Breast epithelium (tissue), 3 donors: Measurements from ENCODE around the gene AARSD1.
"Not testable (repeated sequence)": the region's sequence is repeated elsewhere in the genome, so short reads cannot be mapped to it uniquely, and the experiment has no call there.

Source experiments
- CTCF ChIP-seq, 3 donors: fragments of 450-650 bp; IDR thresholded peaks; one replicate each; pipeline ENCODE4 v1.5.1; 2016 to 2017; ENCODE audit warnings: antibody characterized with exemption in 3 of 3, mild to moderate bottlenecking in 3 of 3, moderate library complexity in 3 of 3
- POLR2A ChIP-seq: fragments of 450-650 bp; IDR thresholded peaks from one replicate; pipeline ENCODE4 v1.6.1; 2016; ENCODE audit warnings: antibody characterized with exemption, mild to moderate bottlenecking, moderate library complexity
- POLR2AphosphoS5 ChIP-seq, 3 donors: sonication (generic); formaldehyde crosslinking; IDR thresholded peaks; one replicate each; pipeline ENCODE4 v1.6.1; 2017; ENCODE audit warnings: antibody characterized with exemption in 3 of 3

GRCh38 chr17:43000894-43001293, 36.6 kb upstream of the AARSD1 start:
- TF ChIP-seq CTCF (IDR thresholded peaks at IDR 0.05); POLR2AphosphoS5 (IDR thresholded peaks at IDR 0.05); POLR2A: not testable (repeated sequence)
